ENCODE measurements around the gene HAAO. TPM values are rescaled to one million over a fixed set of nuclear protein-coding genes. Genes with fewer than 3 reads are reported as not detected.

The HAAO gene
- total and polyA plus RNA-seq, 2 of the 13 experiments (the other 11 are each of a cell fraction or from before 2014, with no cell fraction given), result 36.1 to 42.7 TPM

- TF ChIP-seq PRDM15 (CRISPR knock-in tag; IDR thresholded peaks at IDR 0.05) (no peak), ZNF34 (CRISPR knock-in tag; IDR thresholded peaks at IDR 0.05; ENCODE audit: borderline replicate concordance) (no peak), NCOA1 (CRISPR knock-in tag; IDR thresholded peaks at IDR 0.05) (peak; percentile 41; the same call in 1 of the 2 replicates), E2F1 (CRISPR knock-in tag; IDR thresholded peaks at IDR 0.05) (no peak), ZKSCAN1 (IDR thresholded peaks at IDR 0.05; ENCODE audit: low read length) (no peak), RARA (CRISPR knock-in tag; IDR thresholded peaks at IDR 0.05) (0 out of 2 replicates have a peak, but pooled peaks have one; percentile 40), PPARG (CRISPR knock-in tag; conservative IDR thresholded peaks at IDR 0.05) (no peak), ZFP37 (CRISPR knock-in tag; IDR thresholded peaks at IDR 0.05; ENCODE audit: borderline replicate concordance) (no peak), KLF16 (CRISPR knock-in tag; IDR thresholded peaks at IDR 0.05) (no peak), ZNF557 (CRISPR knock-in tag; IDR thresholded peaks at IDR 0.05) (no peak), ZNF362 (CRISPR knock-in tag; IDR thresholded peaks at IDR 0.05; ENCODE audit: borderline replicate concordance) (no peak), ZNF713 (CRISPR knock-in tag; IDR thresholded peaks at IDR 0.05) (no peak), ZFAT (CRISPR knock-in tag; conservative IDR thresholded peaks at IDR 0.05) (no peak), ZNF562 (CRISPR knock-in tag; IDR thresholded peaks at IDR 0.05; ENCODE audit: borderline replicate concordance) (no peak), HMG20B (CRISPR knock-in tag; conservative IDR thresholded peaks at IDR 0.05) (no peak), HNRNPL (IDR thresholded peaks at IDR 0.05; ENCODE audit: low read depth, low read length) (peak; percentile 80; the same call in 1 of the 2 replicates), PHF5A (CRISPR knock-in tag; IDR thresholded peaks at IDR 0.05; ENCODE audit: low read depth, unreplicated experiment) (no peak), ZNF564 (CRISPR knock-in tag; IDR thresholded peaks at IDR 0.05) (no peak), ZNF260 (CRISPR knock-in tag; IDR thresholded peaks at IDR 0.05; ENCODE audit: borderline replicate concordance, low read depth) (no peak)
- TF ChIP-seq, protein P1, sequence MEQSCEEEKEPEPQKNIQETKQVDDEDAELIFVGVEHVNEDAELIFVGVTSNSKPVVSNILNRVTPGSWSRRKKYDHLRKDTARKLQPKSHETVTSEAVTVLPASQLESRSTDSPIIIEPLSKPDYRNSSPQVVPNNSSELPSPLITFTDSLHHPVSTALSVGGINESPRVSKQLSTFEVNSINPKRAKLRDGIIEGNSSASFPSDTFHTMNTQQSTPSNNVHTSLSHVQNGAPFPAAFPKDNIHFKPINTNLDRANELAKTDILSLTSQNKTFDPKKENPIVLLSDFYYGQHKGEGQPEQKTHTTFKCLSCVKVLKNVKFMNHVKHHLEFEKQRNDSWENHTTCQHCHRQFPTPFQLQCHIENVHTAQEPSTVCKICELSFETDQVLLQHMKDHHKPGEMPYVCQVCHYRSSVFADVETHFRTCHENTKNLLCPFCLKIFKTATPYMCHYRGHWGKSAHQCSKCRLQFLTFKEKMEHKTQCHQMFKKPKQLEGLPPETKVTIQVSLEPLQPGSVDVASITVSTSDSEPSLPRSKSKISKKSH (CRISPR knock-in tag; IDR thresholded peaks at IDR 0.05; ENCODE audit: borderline replicate concordance), result no peak; the same call in 1 of the 2 replicates
- TF ChIP-seq, protein P2, sequence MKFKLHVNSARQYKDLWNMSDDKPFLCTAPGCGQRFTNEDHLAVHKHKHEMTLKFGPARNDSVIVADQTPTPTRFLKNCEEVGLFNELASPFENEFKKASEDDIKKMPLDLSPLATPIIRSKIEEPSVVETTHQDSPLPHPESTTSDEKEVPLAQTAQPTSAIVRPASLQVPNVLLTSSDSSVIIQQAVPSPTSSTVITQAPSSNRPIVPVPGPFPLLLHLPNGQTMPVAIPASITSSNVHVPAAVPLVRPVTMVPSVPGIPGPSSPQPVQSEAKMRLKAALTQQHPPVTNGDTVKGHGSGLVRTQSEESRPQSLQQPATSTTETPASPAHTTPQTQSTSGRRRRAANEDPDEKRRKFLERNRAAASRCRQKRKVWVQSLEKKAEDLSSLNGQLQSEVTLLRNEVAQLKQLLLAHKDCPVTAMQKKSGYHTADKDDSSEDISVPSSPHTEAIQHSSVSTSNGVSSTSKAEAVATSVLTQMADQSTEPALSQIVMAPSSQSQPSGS (CRISPR knock-in tag; IDR thresholded peaks at IDR 0.05), result peak; percentile 52; the same call in 1 of the 2 replicates
These were observed 4.5 kb downstream of the HAAO start (continued) for GRCh38 chr2:42787788-42788477.
